Measurements from ENCODE around the gene TTLL8. TPM values are rescaled to one million over a fixed set of nuclear protein-coding genes. Genes with fewer than 3 reads are reported as not detected.

Gene TTLL8
- total RNA-seq, 2 donors from 2014 or later: 0.74 TPM; not detected in 1

- Histone ChIP-seq H3K9me3 (no peaks in the 10 kb centered on the region), H3K4me1 (replicated peaks) (no peaks in the 10 kb centered on the region), H3K36me3 (no peaks in the 10 kb centered on the region), H3K4me3 (no peak overlapping the region), H3K27ac (no peak overlapping the region), H3K27me3 (replicated peaks; ENCODE audit: insufficient read depth) (no peaks in the 10 kb centered on the region)
- no peak for DNase-seq (ENCODE audit: low spot score)
- WGBS: 78% methylated on average over 32 of the region's 32 CpGs
- intact Hi-C loops (cut with DNase I): no loop called here
- TF ChIP-seq CTCF (IDR thresholded peaks at IDR 0.05): no peak
- no peak for TF ChIP-seq POLR2AphosphoS5 (IDR thresholded peaks at IDR 0.05)
- TF ChIP-seq POLR2A (IDR thresholded peaks at IDR 0.05): no peak
These were observed 16.7 kb upstream of the TTLL8 start for GRCh38 chr22:50074551-50075530.

DNA sequence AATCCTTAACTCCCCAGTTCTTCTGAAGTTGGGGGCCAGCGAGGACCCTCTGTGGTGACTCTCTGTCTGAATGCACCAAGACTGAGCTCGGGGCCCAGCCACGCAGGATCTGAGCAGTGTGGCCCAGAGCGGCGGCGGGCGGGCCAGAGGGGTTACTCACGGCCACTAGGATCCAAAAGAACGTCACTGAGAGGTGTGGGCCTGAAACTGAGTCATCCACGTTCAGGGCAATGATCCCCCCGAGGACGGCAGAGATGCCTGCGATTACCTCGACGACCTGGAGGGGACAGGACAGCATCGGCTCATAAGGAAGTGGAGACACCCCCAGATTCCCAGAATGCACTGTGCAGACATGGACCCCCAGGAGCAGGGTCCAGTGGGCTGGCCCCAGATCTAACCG is 16.0 kb upstream of the TTLL8 start:
- no peaks in the 10 kb centered on the region for H3K4me1 ChIP-seq (replicated peaks)
- no peak overlapping the region for H3K27ac ChIP-seq
- no peak overlapping the region for H3K4me3 ChIP-seq
- intact Hi-C loops (cut with DNase I): no loop called here
- no peaks in the 10 kb centered on the region for H3K9me3 ChIP-seq
- no peaks in the 10 kb centered on the region for H3K27me3 ChIP-seq (replicated peaks; ENCODE audit: insufficient read depth)
- H3K36me3 ChIP-seq: no peaks in the 10 kb centered on the region
- 77% methylated on average over 17 of the region's 17 CpGs for WGBS
- no peak for TF ChIP-seq CTCF (IDR thresholded peaks at IDR 0.05)
- TF ChIP-seq POLR2AphosphoS5 (IDR thresholded peaks at IDR 0.05): no peak
- TF ChIP-seq POLR2A (IDR thresholded peaks at IDR 0.05): no peak
- no peak for DNase-seq (ENCODE audit: low spot score)

DNA sequence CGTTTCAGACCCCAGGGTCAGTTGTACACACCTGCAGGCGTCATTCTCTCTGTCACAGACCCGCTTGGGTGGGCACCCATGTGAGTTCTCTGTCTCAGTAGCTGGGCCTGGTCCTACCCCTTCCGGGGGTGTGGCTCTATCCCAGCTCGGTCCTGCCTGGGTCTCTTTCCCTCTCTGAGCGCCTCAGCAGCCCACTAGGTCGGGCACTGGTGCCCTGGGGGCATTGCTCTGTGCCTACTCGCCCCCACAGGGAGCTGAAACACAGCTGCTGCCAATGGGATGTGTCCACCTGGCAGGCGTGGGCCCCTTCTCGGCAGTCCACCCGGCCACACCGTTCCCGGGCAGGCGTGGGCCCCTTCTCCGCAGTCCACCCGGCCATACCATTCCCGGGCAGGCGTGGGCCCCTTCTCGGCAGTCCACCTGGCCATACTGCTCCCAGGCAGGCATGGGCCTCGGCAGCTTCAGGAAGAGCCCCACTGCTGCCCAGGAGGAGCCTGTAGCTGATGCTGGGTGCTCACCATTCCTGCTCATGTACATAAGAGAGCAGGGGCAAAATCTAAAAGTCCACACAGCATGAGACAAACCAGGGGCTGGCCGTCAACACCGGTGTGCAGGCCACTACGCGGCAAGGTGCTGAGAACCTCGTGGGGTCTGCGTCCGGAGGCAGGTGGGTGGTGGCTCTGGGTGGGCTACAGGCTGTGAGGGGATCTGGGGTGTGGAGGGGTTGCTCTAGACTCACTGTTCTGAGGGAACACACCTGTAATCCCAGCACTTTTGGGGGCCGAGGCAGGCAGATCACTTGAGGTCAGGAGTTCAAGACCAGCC is 14.8 kb upstream of the TTLL8 start:
- H3K4me3 ChIP-seq: no peak overlapping the region
- H3K36me3 ChIP-seq: no peaks in the 10 kb centered on the region
- H3K4me1 ChIP-seq (replicated peaks): no peaks in the 10 kb centered on the region
- WGBS: 86% methylated on average over 27 of the region's 28 CpGs
- no peak for TF ChIP-seq CTCF (IDR thresholded peaks at IDR 0.05)
- TF ChIP-seq POLR2AphosphoS5 (IDR thresholded peaks at IDR 0.05): no peak
- TF ChIP-seq POLR2A (IDR thresholded peaks at IDR 0.05): no peak
- no peak overlapping the region for H3K27ac ChIP-seq
- no peaks in the 10 kb centered on the region for H3K9me3 ChIP-seq
- H3K27me3 ChIP-seq (replicated peaks; ENCODE audit: insufficient read depth): no peaks in the 10 kb centered on the region
- no peak for DNase-seq (ENCODE audit: low spot score)
- intact Hi-C loops (cut with DNase I): no loop called here

- Histone ChIP-seq H3K27ac (no peak overlapping the region), H3K4me1 (replicated peaks) (no peaks in the 10 kb centered on the region), H3K27me3 (replicated peaks; ENCODE audit: insufficient read depth) (no peaks in the 10 kb centered on the region), H3K4me3 (no peak overlapping the region), H3K9me3 (no peaks in the 10 kb centered on the region), H3K36me3 (no peaks in the 10 kb centered on the region)
- intact Hi-C loops (cut with DNase I): no loop called here
- no peak for TF ChIP-seq POLR2AphosphoS5 (IDR thresholded peaks at IDR 0.05)
- no peak for TF ChIP-seq CTCF (IDR thresholded peaks at IDR 0.05)
- TF ChIP-seq POLR2A (IDR thresholded peaks at IDR 0.05): no peak
- DNase-seq (ENCODE audit: low spot score): no peak
- 92% methylated on average over 8 of the region's 9 CpGs for WGBS
These were observed 14.1 kb upstream of the TTLL8 start for GRCh38 chr22:50072167-50072555.
